H9 (cell line): ENCODE measurements around the gene DYNC1I2. TPM values are rescaled to one million over a fixed set of nuclear protein-coding genes. Genes with fewer than 3 reads are reported as not detected.

Experiments used
- DNase-seq: peaks from one replicate; pipeline ENCODE4 v3.0.0-alpha.2; 2017
- H2AFZ ChIP-seq: one replicate; pipeline ENCODE4 v1.6.1; 2013; ENCODE audit warnings: mild to moderate bottlenecking, low read length, control low read depth, moderate library complexity
- H2AK5ac ChIP-seq: 2 replicates; pipeline ENCODE4 v1.6.1; 2013; ENCODE audit warnings: low read length, control low read depth, mixed read lengths; ENCODE audit not compliant: insufficient read length
- H2BK120ac ChIP-seq: one replicate; pipeline ENCODE4 v1.6.1; 2013; ENCODE audit warnings: low read depth, mild to moderate bottlenecking, low read length, control low read depth, inconsistent platforms; ENCODE audit not compliant: poor library complexity, severe bottlenecking
- H2BK12ac ChIP-seq: 2 replicates; pipeline ENCODE4 v1.6.1; 2013; ENCODE audit warnings: low read length, control low read depth, mixed read lengths, low read depth; ENCODE audit not compliant: insufficient read length
- H2BK15ac ChIP-seq: 2 replicates; pipeline ENCODE4 v1.6.1; 2013; ENCODE audit warnings: low read depth, low read length, control low read depth
- H2BK20ac ChIP-seq: one replicate; pipeline ENCODE4 v1.6.1; 2013; ENCODE audit warnings: low read depth, mild to moderate bottlenecking, low read length, control low read depth, inconsistent platforms; ENCODE audit not compliant: poor library complexity, severe bottlenecking
- H2BK5ac ChIP-seq: 2 replicates; pipeline ENCODE4 v1.6.1; 2013; ENCODE audit warnings: low read length, control low read depth, mixed read lengths; ENCODE audit not compliant: insufficient read length
- H3K14ac ChIP-seq: 2 replicates; pipeline ENCODE4 v1.6.1; 2013; ENCODE audit warnings: low read length, control low read depth; ENCODE audit not compliant: insufficient read depth
- H3K18ac ChIP-seq: 2 replicates; pipeline ENCODE4 v1.6.1; 2013; ENCODE audit warnings: low read depth, mild to moderate bottlenecking, mixed read lengths, low read length, control low read depth; ENCODE audit not compliant: insufficient read length
- H3K23ac ChIP-seq: 2 replicates; pipeline ENCODE4 v1.6.1; 2013; ENCODE audit warnings: low read length, control low read depth, mixed read lengths, low read depth; ENCODE audit not compliant: insufficient read length
- H3K23me2 ChIP-seq: 2 replicates; pipeline ENCODE4 v1.6.1; 2013; ENCODE audit warnings: low read depth, mild to moderate bottlenecking, mixed read lengths, low read length, control low read depth; ENCODE audit not compliant: insufficient read length, poor library complexity, severe bottlenecking
- H3K27ac ChIP-seq: 2 replicates; pipeline ENCODE4 v1.5.1; 2013; ENCODE audit warnings: low read length, control low read depth, mixed read lengths, low read depth; ENCODE audit not compliant: insufficient read length
- H3K27me3 ChIP-seq: 2 replicates; pipeline ENCODE4 v1.6.1; 2013; ENCODE audit warnings: low read length, control low read depth, inconsistent platforms; ENCODE audit not compliant: insufficient read depth
- H3K4ac ChIP-seq: 2 replicates; pipeline ENCODE4 v1.6.1; 2013; ENCODE audit warnings: low read depth, mild to moderate bottlenecking, control low read depth, inconsistent platforms, low read length, moderate library complexity
- H3K4me1 ChIP-seq: 2 replicates; pipeline ENCODE4 v1.6.1; 2013; ENCODE audit warnings: low read length, control low read depth, inconsistent platforms; ENCODE audit not compliant: insufficient read depth
- H3K4me2 ChIP-seq: 2 replicates; pipeline ENCODE4 v1.6.1; 2013; ENCODE audit warnings: low read length, control low read depth, mixed read lengths; ENCODE audit not compliant: insufficient read length, insufficient read depth
- H3K56ac ChIP-seq: 2 replicates; pipeline ENCODE4 v1.6.1; 2013; ENCODE audit warnings: low read depth, mild to moderate bottlenecking, mixed read lengths, low read length, control low read depth; ENCODE audit not compliant: insufficient read length
- H3K79me1 ChIP-seq: 2 replicates; pipeline ENCODE4 v1.6.1; 2013; ENCODE audit warnings: low read depth, mild to moderate bottlenecking, moderate library complexity, low read length, control low read depth, inconsistent platforms; ENCODE audit not compliant: insufficient read depth, poor library complexity, severe bottlenecking
- H3K79me2 ChIP-seq: 2 replicates; pipeline ENCODE4 v1.6.1; 2013; ENCODE audit warnings: low read length, control low read depth, inconsistent platforms; ENCODE audit not compliant: insufficient read depth
- H3K9ac ChIP-seq: 2 replicates; pipeline ENCODE4 v1.6.1; 2013; ENCODE audit warnings: low read length, control low read depth, mixed read lengths; ENCODE audit not compliant: insufficient read length; ENCODE audit errors: extremely low read depth
- H3K9me3 ChIP-seq: one replicate; pipeline ENCODE4 v1.6.1; 2013; ENCODE audit warnings: low read depth, low read length, inconsistent platforms; ENCODE audit not compliant: control insufficient read depth
- H3T11ph ChIP-seq: one replicate; pipeline ENCODE4 v1.6.1; 2013; ENCODE audit warnings: mild to moderate bottlenecking, low read length, control low read depth, inconsistent platforms
- H4K20me1 ChIP-seq: one replicate; pipeline ENCODE4 v1.6.1; 2013; ENCODE audit not compliant: control insufficient read depth, insufficient read length, insufficient read depth
- H4K5ac ChIP-seq: 2 replicates; pipeline ENCODE4 v1.6.1; 2013; ENCODE audit warnings: low read depth, mild to moderate bottlenecking, mixed read lengths, low read length, control low read depth; ENCODE audit not compliant: insufficient read length
- H4K8ac ChIP-seq: replicated peaks from 2 replicates; pipeline ENCODE4 v1.6.1; 2013; ENCODE audit warnings: low read length, control low read depth, mixed read lengths, low read depth; ENCODE audit not compliant: insufficient read length
- H4K91ac ChIP-seq: 2 replicates; pipeline ENCODE4 v1.6.1; 2013; ENCODE audit warnings: low read depth, mild to moderate bottlenecking, moderate library complexity, mixed read lengths, low read length, control low read depth; ENCODE audit not compliant: insufficient read length
- H3K27ac Mint-ChIP-seq, 3 experiments: 2 replicates in 2 of 3; 3 replicates in 1 of 3; pipeline ENCODE4 v1.8.0; 2020 to 2021; ENCODE audit warnings: mixed read lengths in 3 of 3, mild to moderate bottlenecking in 1 of 3, moderate library complexity in 1 of 3
- H3K27me3 Mint-ChIP-seq: 2 replicates; pipeline ENCODE4 v1.8.0; 2021; ENCODE audit warnings: low read depth, mild to moderate bottlenecking, moderate library complexity, mixed read lengths
- H3K36me3 Mint-ChIP-seq, 3 experiments: 2 replicates in 2 of 3; 3 replicates in 1 of 3; pipeline ENCODE4 v1.8.0; 2020 to 2021; ENCODE audit warnings: low read depth in 3 of 3, mixed read lengths in 3 of 3; ENCODE audit not compliant: insufficient read depth in 1 of 3
- H3K4me1 Mint-ChIP-seq, 2 experiments: 2 replicates each; pipeline ENCODE4 v1.8.0; 2020; ENCODE audit warnings: mixed read lengths in 2 of 2
- H3K4me3 Mint-ChIP-seq, 2 experiments: 2 replicates in 1 of 2; 3 replicates in 1 of 2; pipeline ENCODE4 v1.8.0; 2020 to 2021; ENCODE audit warnings: mild to moderate bottlenecking in 2 of 2, mixed read lengths in 2 of 2, moderate library complexity in 1 of 2
- H3K9me3 Mint-ChIP-seq, 2 experiments: 2 replicates in 1 of 2; 3 replicates in 1 of 2; pipeline ENCODE4 v1.8.0; 2020; ENCODE audit warnings: mild to moderate bottlenecking in 2 of 2, mixed read lengths in 2 of 2, moderate library complexity in 1 of 2
- CTCF ChIP-seq: fragments of 200-600 bp; sonication (generic); conservative IDR thresholded peaks from 3 replicates; pipeline ENCODE4 v1.8.0; 2021; ENCODE audit warnings: antibody characterized with exemption, mild to moderate bottlenecking
- WGBS: extraction: QIAGEN DNeasy Blood & Tissue Kit; methylation state at CpG from one replicate; pipeline ENCODE4 v1.1.7; 2013; ENCODE audit warnings: missing lambda C conversion rate, low lambda C conversion rate, mixed read lengths; ENCODE audit not compliant: insufficient read length; ENCODE audit errors: extremely low coverage; 5-methylcytosine and 5-hydroxymethylcytosine counted together
- total RNA-seq: library from RNA; stranded (reverse); gene quantifications from 2 replicates; pipeline ENCODE4 v1.2.1, GENCODE V29; 2021

Gene DYNC1I2
- total RNA-seq, 1 experiment from 2014 or later = 73.4 TPM

- no peak overlapping the region for H3K27ac Mint-ChIP-seq
- Histone ChIP-seq H2BK5ac (no peak overlapping the region), H3K79me1 (no peaks in the 10 kb centered on the region), H3K56ac (no peak overlapping the region), H3K14ac (no peak overlapping the region), H2BK20ac (no peak overlapping the region), H2BK120ac (no peak overlapping the region), H3K23me2 (no peaks in the 10 kb centered on the region), H3K4me2 (no peak overlapping the region), H3K18ac (no peak overlapping the region), H2AFZ (no peak overlapping the region), H2BK15ac (no peak overlapping the region), H3K4ac (no peak overlapping the region), H4K8ac (no peak overlapping the region), H3K27ac (no peak overlapping the region), H4K91ac (no peak overlapping the region), H3K4me1 (no peaks in the 10 kb centered on the region), H2BK12ac (no peak overlapping the region), H3T11ph (no peak overlapping the region), H3K27me3 (no peaks in the 10 kb centered on the region), H3K9me3 (no peaks in the 10 kb centered on the region), H4K20me1 (no peaks in the 10 kb centered on the region), H3K23ac (no peak overlapping the region), H4K5ac (no peak overlapping the region), H3K9ac (no peak overlapping the region), H3K79me2 (no peaks in the 10 kb centered on the region), H2AK5ac (no peak overlapping the region)
- peaks cover 0 to 7% (median 0%) of the 10 kb centered on the region in 3 experiments; a peak in 2 of 7 replicates for H3K36me3 Mint-ChIP-seq
- H3K27me3 Mint-ChIP-seq = no peaks in the 10 kb centered on the region
- H3K4me3 Mint-ChIP-seq = no peak overlapping the region
- no peaks in the 10 kb centered on the region for H3K9me3 Mint-ChIP-seq
- no peak for TF ChIP-seq CTCF
- WGBS = no CpG with 5 or more reads among the region's 3 CpGs
- no peaks in the 10 kb centered on the region for H3K4me1 Mint-ChIP-seq
- no peak for DNase-seq
These were observed 21.9 kb downstream of the DYNC1I2 start for GRCh38 chr2:171709011-171709685.
